A549 (cell line): Measurements from ENCODE around the gene RARB. TPM values are rescaled to one million over a fixed set of nuclear protein-coding genes. Genes with fewer than 3 reads are reported as not detected.

ENCODE experiments used
- ATAC-seq, 2 experiments: fragments of 200-7000 bp in 1 of 2; fragments of >200 bp in 1 of 2; cut with Nextera tagmentation in 1 of 2; cut with Tn5 transposase in 1 of 2; 3 replicates each; pipeline versions ENCODE4 v1.8.0 to v1.9.1; 2018 to 2020; ENCODE audit warnings: mild to moderate bottlenecking in 1 of 2, moderate library complexity in 1 of 2
- CTCF ChIA-PET: fragments of 300-600 bp; sonication (Branson Sonifier 250); formaldehyde crosslinking; extraction: SDS; loops from one replicate; lab custom pipeline; 2021; ENCODE audit warnings: antibody characterized with exemption, inconsistent platforms; lab: Yijun Ruan, JAX
- POLR2A ChIA-PET: fragments of 350-600 bp; formaldehyde crosslinking; extraction: SDS; loops from one replicate; lab custom pipeline; 2021; ENCODE audit warnings: antibody characterized with exemption, inconsistent platforms; lab: Yijun Ruan, JAX
- DNase-seq, 2 experiments: peaks; one replicate each; pipeline versions ENCODE4 v3.0.0 to v3.0.0-alpha.2; 2011 to 2016; ENCODE audit warnings: low read depth in 1 of 2, low spot score in 1 of 2
- FAIRE-seq: peaks from 2 replicates; lab custom pipeline; 2011; peaks lifted over from hg19 to GRCh38; lab: Jason Lieb, UNC
- H3K27ac ChIP-seq, 2 experiments: fragments of >200 bp; sonication (Bioruptor Twin); formaldehyde crosslinking; 3 replicates each; pipeline ENCODE4 v1.5.1; 2016 to 2017
- H3K4me1 ChIP-seq: fragments of >200 bp; sonication (Bioruptor Twin); formaldehyde crosslinking; 3 replicates; pipeline ENCODE4 v1.6.1; 2016
- H3K4me2 ChIP-seq: fragments of >200 bp; sonication (Bioruptor Twin); formaldehyde crosslinking; 3 replicates; pipeline ENCODE4 v1.6.1; 2016
- H3K4me3 ChIP-seq: fragments of >200 bp; sonication (Bioruptor Twin); formaldehyde crosslinking; 3 replicates; pipeline ENCODE4 v1.5.1; 2016
- H3K9me3 ChIP-seq: fragments of >200 bp; sonication (Bioruptor Twin); formaldehyde crosslinking; 3 replicates; pipeline ENCODE4 v1.6.1; 2016
- CEBPB ChIP-seq, 2 experiments: fragments of >200 bp in 1 of 2; sonication (Bioruptor Twin) in 1 of 2; formaldehyde crosslinking in 1 of 2; IDR thresholded peaks; 2 replicates each; pipeline ENCODE4 v1.6.1; 2012 to 2016
- CHD2 ChIP-seq: fragments of 150-350 bp; IDR thresholded peaks from 2 replicates; pipeline ENCODE4 v1.6.1; 2014; ENCODE audit warnings: low read length; ENCODE audit not compliant: partially characterized antibody
- CHD4 ChIP-seq: fragments of 200-600 bp; sonication (generic); IDR thresholded peaks from 2 replicates; pipeline ENCODE4 v1.6.1; 2016; ENCODE audit warnings: antibody characterized with exemption, mild to moderate bottlenecking, borderline replicate concordance
- EHF ChIP-seq: fragments of 250-450 bp; sonication (Bioruptor Pico); IDR thresholded peaks from 2 replicates; pipeline ENCODE4 v1.5.0; 2020; ENCODE audit warnings: mild to moderate bottlenecking
- ELK1 ChIP-seq: fragments of 150-350 bp; IDR thresholded peaks from 2 replicates; pipeline ENCODE4 v1.6.1; 2014; ENCODE audit warnings: low read depth, mild to moderate bottlenecking, low read length
- FOXS1 ChIP-seq: fragments of 250-450 bp; sonication (Bioruptor Pico); IDR thresholded peaks from 2 replicates; pipeline ENCODE4 v1.5.0; 2020; ENCODE audit warnings: mild to moderate bottlenecking, moderate library complexity
- HDAC2 ChIP-seq: fragments of 200-600 bp; sonication (generic); IDR thresholded peaks from 2 replicates; pipeline ENCODE4 v1.6.1; 2016
- HEYL ChIP-seq: fragments of 250-450 bp; sonication (Bioruptor Pico); IDR thresholded peaks from 2 replicates; pipeline ENCODE4 v1.8.0; 2021; ENCODE audit warnings: mild to moderate bottlenecking, moderate library complexity
- HOXA7 ChIP-seq: fragments of 250-450 bp; sonication (Bioruptor Pico); IDR thresholded peaks from 2 replicates; pipeline ENCODE4 v1.5.0; 2020; ENCODE audit warnings: mild to moderate bottlenecking, moderate library complexity
- JUN ChIP-seq, 2 experiments: fragments of >200 bp; sonication (Bioruptor Twin); formaldehyde crosslinking; IDR thresholded peaks; 2 replicates in 1 of 2; 3 replicates in 1 of 2; pipeline ENCODE4 v1.6.1; 2016 to 2017
- KDM5A ChIP-seq: fragments of 200-600 bp; sonication (generic); IDR thresholded peaks from 2 replicates; pipeline ENCODE4 v1.6.1; 2016; ENCODE audit warnings: antibody characterized with exemption, mild to moderate bottlenecking
- MAX ChIP-seq: IDR thresholded peaks from 2 replicates; pipeline ENCODE4 v1.6.1; 2012
- MAZ ChIP-seq: fragments of 150-350 bp; IDR thresholded peaks from 2 replicates; pipeline ENCODE4 v1.6.1; 2014; ENCODE audit warnings: antibody characterized with exemption, low read depth, low read length, borderline replicate concordance
- MYC ChIP-seq: IDR thresholded peaks from 2 replicates; pipeline ENCODE4 v1.6.1; 2012; ENCODE audit warnings: mild to moderate bottlenecking, inconsistent platforms, low read length, improper control_type of control experiment, borderline replicate concordance
- NPAS2 ChIP-seq: fragments of 250-450 bp; sonication (Bioruptor Pico); IDR thresholded peaks from 2 replicates; pipeline ENCODE4 v1.8.0; 2022; ENCODE audit warnings: mild to moderate bottlenecking, moderate library complexity, borderline replicate concordance
- PHF8 ChIP-seq: fragments of 200-600 bp; sonication (generic); IDR thresholded peaks from 2 replicates; pipeline ENCODE4 v1.6.1; 2016; ENCODE audit warnings: low read depth, mild to moderate bottlenecking, antibody characterized with exemption, moderate library complexity, borderline replicate concordance
- POLR2AphosphoS2 ChIP-seq: conservative IDR thresholded peaks from 2 replicates; pipeline ENCODE4 v1.6.1; 2012; ENCODE audit warnings: low read length, improper control_type of control experiment, inconsistent platforms
- RARB ChIP-seq: fragments of 250-450 bp; sonication (Bioruptor Pico); IDR thresholded peaks from 2 replicates; pipeline ENCODE4 v1.8.0; 2021; ENCODE audit warnings: mild to moderate bottlenecking, moderate library complexity
- RFX5 ChIP-seq: fragments of 450-650 bp; IDR thresholded peaks from 2 replicates; pipeline ENCODE4 v1.7.1; 2014; ENCODE audit warnings: antibody characterized with exemption, mild to moderate bottlenecking, moderate library complexity
- TFCP2L1 ChIP-seq: fragments of 250-450 bp; sonication (Bioruptor Pico); IDR thresholded peaks from 2 replicates; pipeline ENCODE4 v1.5.0; 2021; ENCODE audit warnings: mild to moderate bottlenecking
- WGBS: methylation state at CpG from one replicate; pipeline ENCODE4 v1.1.6; 2017; ENCODE audit errors: missing lambda C conversion rate; 5-methylcytosine and 5-hydroxymethylcytosine counted together
- polyA plus RNA-seq, 4 experiments: library from polyadenylated mRNA; depleted of rRNA in 3 of 4; stranded (reverse); fragments of >200 nt; fragmentation: RNase III in 1 of 4; extraction: RNeasy Plus Mini Kit Qiagen cat#74134 plus additional on column Dnase treatment in 1 of 4; gene quantifications; 2 replicates in 3 of 4; 3 replicates in 1 of 4; pipeline ENCODE4 v1.2.3, GENCODE V29; 2011 to 2017
- TF ChIP-seq, protein P1 (sequence below): fragments of 250-450 bp; sonication (Bioruptor Pico); IDR thresholded peaks from 2 replicates; pipeline ENCODE4 v1.5.0; 2021; ENCODE audit warnings: mild to moderate bottlenecking, moderate library complexity, borderline replicate concordance
- TF ChIP-seq, protein P2 (sequence below): fragments of >200 bp; sonication (Bioruptor Twin); formaldehyde crosslinking; IDR thresholded peaks from 3 replicates; pipeline ENCODE4 v1.6.1; 2016

Gene RARB
- polyA plus RNA-seq, 2 of the 4 experiments (the other 2 are of a cell fraction), result 24.5 to 30.8 TPM

DNA sequence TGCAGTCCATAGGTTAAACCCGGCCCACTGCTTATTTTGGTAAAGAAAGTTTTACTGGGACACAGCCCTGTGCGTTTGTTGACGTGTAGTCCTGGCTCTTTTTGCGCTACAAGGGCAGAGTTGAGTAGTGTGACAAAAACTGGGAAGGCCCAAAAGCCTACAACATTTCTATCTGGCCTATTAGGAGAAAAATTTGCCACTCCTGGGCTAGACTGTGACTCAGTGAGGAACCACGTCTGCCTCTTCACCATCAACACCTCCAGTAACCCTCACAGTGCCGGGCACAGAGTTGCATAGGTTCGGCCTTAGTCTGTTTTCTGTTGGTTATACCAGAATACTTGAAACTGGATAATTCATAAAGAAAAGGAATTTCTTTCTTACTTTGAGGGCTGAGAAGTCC lies 126.3 kb downstream of the RARB start:
- TF ChIP-seq, protein P1, sequence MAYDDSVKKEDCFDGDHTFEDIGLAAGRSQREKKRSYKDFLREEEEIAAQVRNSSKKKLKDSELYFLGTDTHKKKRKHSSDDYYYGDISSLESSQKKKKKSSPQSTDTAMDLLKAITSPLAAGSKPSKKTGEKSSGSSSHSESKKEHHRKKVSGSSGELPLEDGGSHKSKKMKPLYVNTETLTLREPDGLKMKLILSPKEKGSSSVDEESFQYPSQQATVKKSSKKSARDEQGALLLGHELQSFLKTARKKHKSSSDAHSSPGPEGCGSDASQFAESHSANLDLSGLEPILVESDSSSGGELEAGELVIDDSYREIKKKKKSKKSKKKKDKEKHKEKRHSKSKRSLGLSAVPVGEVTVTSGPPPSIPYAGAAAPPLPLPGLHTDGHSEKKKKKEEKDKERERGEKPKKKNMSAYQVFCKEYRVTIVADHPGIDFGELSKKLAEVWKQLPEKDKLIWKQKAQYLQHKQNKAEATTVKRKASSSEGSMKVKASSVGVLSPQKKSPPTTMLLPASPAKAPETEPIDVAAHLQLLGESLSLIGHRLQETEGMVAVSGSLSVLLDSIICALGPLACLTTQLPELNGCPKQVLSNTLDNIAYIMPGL (CRISPR knock-in tag), result no peak
- TF ChIP-seq PHF8 (no peak), NPAS2 (CRISPR knock-in tag) (no peak), FOXS1 (CRISPR knock-in tag) (no peak), CEBPB (IDR thresholded peaks at IDR 0.05) (no peak), RARB (no peak), JUN (IDR thresholded peaks at IDR 0.05) (no peak), MAZ (no peak), ELK1 (no peak), POLR2AphosphoS2 (no peak), TFCP2L1 (no peak), MAX (no peak), HOXA7 (CRISPR knock-in tag) (no peak), HDAC2 (no peak), HEYL (no peak), EHF (CRISPR knock-in tag) (no peak), MYC (no peak), KDM5A (no peak), CHD2 (no peak), RFX5 (no peak)
- FAIRE-seq (no peak), DNase-seq (no peak), ATAC-seq (no peak)
- 89% methylated on average over 7 of the region's 7 CpGs for WGBS
- Histone ChIP-seq H3K4me2 (no peak overlapping the region), H3K27ac (no peak overlapping the region), H3K4me3 (no peak overlapping the region), H3K4me1 (peaks cover 14% of the 10 kb centered on the region; the same call in 2 of the 3 replicates), H3K9me3 (no peaks in the 10 kb centered on the region)
- ChIA-PET POLR2A (no interaction called here), CTCF (no interaction called here)

- ChIA-PET CTCF (interaction anchor here (0.6 to 1.5 kb wide), 4 partner anchors 13 to 533 kb away, joined by 3 read pairs; no protein-coding TSS in a partner anchor), POLR2A (no interaction called here)
- H3K4me2 ChIP-seq, result no peak overlapping the region
- DNase-seq (no peak), ATAC-seq (no peak), FAIRE-seq (no peak)
- WGBS, result 56% methylated on average over 2 of the region's 2 CpGs
- TF ChIP-seq CHD4, result no peak
- TF ChIP-seq, protein P2, sequence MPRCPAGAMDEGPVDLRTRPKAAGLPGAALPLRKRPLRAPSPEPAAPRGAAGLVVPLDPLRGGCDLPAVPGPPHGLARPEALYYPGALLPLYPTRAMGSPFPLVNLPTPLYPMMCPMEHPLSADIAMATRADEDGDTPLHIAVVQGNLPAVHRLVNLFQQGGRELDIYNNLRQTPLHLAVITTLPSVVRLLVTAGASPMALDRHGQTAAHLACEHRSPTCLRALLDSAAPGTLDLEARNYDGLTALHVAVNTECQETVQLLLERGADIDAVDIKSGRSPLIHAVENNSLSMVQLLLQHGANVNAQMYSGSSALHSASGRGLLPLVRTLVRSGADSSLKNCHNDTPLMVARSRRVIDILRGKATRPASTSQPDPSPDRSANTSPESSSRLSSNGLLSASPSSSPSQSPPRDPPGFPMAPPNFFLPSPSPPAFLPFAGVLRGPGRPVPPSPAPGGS, result no peak
- no peaks in the 10 kb centered on the region for H3K9me3 ChIP-seq
- no peak overlapping the region for H3K27ac ChIP-seq
- H3K4me3 ChIP-seq, result no peak overlapping the region
- H3K4me1 ChIP-seq, result peaks cover 14% of the 10 kb centered on the region; the same call in 2 of the 3 replicates
Observed at GRCh38 chr3:25555695-25556437, 127.8 kb downstream of the RARB start.
